Measurements from ENCODE around the gene ZNF787. TPM values are rescaled to one million over a fixed set of nuclear protein-coding genes. Genes with fewer than 3 reads are reported as not detected.

ZNF787 gene
- total RNA-seq, 1 donor = 25.0 TPM

DNA sequence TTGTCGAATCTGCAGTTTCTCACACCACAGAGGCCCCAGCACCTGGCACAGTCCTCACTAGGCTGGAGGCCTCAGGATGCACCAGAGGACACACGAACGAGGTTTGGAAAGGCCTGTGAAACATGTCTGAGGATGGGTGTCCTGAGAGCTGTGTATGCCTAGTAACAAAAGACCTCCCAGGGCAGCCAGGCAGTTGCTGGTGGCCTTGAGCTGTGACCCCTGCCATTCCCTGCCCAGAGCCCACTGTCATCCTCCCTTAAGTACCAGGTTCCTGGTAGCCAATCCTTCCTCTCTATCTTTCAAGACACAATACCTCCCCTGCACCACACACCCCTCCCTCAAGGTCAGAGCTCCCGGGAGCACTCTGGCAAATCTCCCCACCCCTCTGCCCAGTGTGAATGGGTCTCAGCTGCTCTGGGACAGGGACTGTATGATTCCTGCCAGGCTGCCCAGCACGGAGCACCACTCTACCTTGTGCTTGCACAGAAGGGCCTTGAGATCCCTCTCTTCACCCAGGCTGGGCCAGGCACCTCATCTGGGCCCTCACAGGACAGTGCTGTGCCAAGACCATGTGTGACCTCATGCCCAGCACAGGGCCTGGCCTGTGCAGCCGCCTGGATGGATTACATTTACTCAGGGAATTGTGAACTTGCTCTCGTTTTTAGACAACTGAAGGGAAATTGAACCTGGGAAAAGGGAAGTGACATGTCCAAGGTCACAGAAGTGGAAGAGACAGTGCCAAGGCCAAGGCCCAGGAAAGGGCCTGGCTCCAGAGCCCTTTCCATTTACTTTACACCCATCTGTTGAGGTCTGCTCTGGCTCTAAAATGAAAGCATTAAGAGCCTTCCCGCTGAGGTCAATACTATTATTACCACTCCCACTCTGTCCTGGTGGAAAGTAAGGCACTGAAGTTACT lies 2.2 kb downstream of the ZNF787 start:
- no peaks in the 10 kb centered on the region for H3K27me3 ChIP-seq (ENCODE audit: insufficient read depth, low read length)
- H3K4me1 ChIP-seq (ENCODE audit: insufficient read depth, low read length) = peaks cover 54% of the 10 kb centered on the region
- no peaks in the 10 kb centered on the region for H3K9me3 ChIP-seq (ENCODE audit: low read depth, low read length)
- H3K4me3 ChIP-seq (ENCODE audit: low read length) = peak overlapping the region; percentile 52

DNA sequence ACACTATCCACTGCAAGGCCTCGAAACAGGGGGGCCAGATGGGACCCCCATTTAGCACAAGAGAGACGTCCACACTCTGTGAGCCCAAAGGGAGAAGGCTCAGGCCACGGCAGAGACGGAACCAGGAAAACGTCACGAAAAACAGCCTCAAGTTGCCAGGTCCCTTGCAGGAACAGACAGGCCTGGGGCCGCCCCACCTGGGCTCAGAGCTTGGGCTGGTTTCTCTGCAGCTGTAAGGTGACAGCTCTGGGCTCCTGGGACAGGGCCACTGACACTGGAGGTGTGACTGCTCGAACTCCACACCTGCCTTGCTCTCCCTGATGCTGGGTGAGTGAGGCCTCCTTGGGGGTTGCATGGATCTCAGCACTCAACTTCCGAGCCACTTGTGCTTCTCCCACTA lies 3.2 kb downstream of the ZNF787 start:
- H3K4me3 ChIP-seq (ENCODE audit: low read length) = no peak overlapping the region
- no peaks in the 10 kb centered on the region for H3K9me3 ChIP-seq (ENCODE audit: low read depth, low read length)
- no peaks in the 10 kb centered on the region for H3K27me3 ChIP-seq (ENCODE audit: insufficient read depth, low read length)
- H3K4me1 ChIP-seq (ENCODE audit: insufficient read depth, low read length) = peaks cover 64% of the 10 kb centered on the region

DNA sequence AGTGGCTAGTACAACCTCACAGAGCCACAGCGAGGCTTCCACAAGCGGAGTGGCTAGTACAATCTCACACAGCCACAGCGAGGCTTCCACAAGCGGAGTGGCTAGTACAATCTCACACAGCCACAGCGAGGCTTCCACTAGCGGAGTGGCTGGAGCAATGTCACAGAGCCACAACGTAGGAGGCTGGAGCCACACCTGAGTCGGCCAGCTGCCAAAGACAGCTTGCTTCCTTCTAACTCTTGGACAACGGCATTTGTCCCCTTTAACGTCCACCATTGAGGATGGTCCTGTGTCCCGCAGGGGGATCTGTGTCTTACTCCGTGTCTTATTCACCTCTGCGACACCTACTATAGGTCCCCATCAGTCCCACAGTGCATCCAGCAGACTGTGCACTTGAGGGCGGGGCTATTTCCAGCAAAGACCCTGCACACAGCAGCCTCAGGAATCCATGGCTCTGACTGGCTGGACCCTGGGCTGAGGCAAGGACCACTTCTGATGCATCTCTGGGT lies 3.7 kb downstream of the ZNF787 start:
- Histone ChIP-seq H3K9me3 (ENCODE audit: low read depth, low read length) (no peaks in the 10 kb centered on the region), H3K4me1 (ENCODE audit: insufficient read depth, low read length) (peaks cover 69% of the 10 kb centered on the region)

DNA sequence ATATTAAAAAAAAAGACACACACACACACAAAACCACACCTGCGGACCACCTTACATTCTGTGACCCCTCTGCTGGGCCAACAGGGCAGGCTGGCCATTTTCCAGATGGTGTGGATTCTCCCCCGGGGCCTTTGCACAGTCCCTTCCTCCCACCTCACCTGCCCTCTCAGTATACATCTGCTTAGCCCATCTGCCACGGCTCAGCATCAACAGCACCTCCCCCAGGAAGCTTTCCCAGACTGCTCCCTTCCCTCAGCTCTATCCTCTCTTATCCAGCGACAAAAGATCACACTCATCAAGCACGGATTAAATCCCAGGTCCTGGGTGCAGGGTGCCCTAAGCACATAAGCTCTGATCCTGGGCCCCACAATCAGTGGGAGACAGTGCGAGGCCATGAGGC lies 4.5 kb downstream of the ZNF787 start:
- no peaks in the 10 kb centered on the region for H3K9me3 ChIP-seq (ENCODE audit: low read depth, low read length)
- H3K4me3 ChIP-seq (ENCODE audit: low read length) = no peak overlapping the region
- H3K4me1 ChIP-seq (ENCODE audit: insufficient read depth, low read length) = peaks cover 72% of the 10 kb centered on the region
- H3K27me3 ChIP-seq (ENCODE audit: insufficient read depth, low read length) = no peaks in the 10 kb centered on the region

More for the DNA sequence above, 3.7 kb downstream of the ZNF787 start:
- Histone ChIP-seq H3K27me3 (ENCODE audit: insufficient read depth, low read length) (no peaks in the 10 kb centered on the region), H3K4me3 (ENCODE audit: low read length) (no peak overlapping the region)

DNA sequence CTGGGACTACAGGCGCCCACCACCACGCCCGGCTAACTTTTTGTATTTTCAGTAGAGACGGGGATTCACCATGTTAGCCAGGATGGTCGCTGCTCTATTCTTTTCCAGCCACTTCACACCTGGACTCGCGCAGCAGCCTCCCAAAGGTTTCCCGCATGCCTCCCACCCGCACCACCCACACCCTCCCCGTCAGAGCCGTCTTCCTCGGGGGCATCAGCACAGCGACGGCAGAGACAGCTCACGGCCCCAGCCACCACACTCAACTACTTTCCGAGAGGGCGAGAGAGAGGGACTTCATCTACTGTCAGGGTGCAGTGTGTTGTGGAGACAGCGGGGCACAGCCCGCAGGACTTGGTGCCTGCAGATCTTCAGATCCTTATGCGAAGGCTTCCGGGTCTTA lies 5.6 kb downstream of the ZNF787 start:
- H3K9me3 ChIP-seq (ENCODE audit: low read depth, low read length) = no peaks in the 10 kb centered on the region
- H3K4me3 ChIP-seq (ENCODE audit: low read length) = no peak overlapping the region
- no peaks in the 10 kb centered on the region for H3K27me3 ChIP-seq (ENCODE audit: insufficient read depth, low read length)
- peaks cover 82% of the 10 kb centered on the region for H3K4me1 ChIP-seq (ENCODE audit: insufficient read depth, low read length)

DNA sequence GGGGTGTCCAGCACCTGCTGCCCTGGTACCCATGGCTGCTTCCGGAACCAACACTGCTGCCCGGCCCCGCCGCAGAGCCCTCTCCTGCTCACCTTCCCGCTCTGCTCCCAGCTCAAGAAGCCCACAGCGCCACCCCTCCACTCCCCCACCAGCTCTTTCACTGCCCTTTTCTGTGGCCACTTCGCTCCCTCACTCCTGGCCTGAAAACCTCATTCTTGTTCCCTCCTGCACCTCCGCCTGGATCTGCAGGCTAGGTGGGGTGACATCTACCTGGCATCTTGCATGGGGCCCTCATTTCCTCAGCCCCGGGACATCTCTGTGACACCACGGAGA lies 6.4 kb downstream of the ZNF787 start:
- peaks cover 87% of the 10 kb centered on the region for H3K4me1 ChIP-seq (ENCODE audit: insufficient read depth, low read length)
- no peaks in the 10 kb centered on the region for H3K9me3 ChIP-seq (ENCODE audit: low read depth, low read length)
- H3K27me3 ChIP-seq (ENCODE audit: insufficient read depth, low read length) = no peaks in the 10 kb centered on the region
- no peak overlapping the region for H3K4me3 ChIP-seq (ENCODE audit: low read length)

DNA sequence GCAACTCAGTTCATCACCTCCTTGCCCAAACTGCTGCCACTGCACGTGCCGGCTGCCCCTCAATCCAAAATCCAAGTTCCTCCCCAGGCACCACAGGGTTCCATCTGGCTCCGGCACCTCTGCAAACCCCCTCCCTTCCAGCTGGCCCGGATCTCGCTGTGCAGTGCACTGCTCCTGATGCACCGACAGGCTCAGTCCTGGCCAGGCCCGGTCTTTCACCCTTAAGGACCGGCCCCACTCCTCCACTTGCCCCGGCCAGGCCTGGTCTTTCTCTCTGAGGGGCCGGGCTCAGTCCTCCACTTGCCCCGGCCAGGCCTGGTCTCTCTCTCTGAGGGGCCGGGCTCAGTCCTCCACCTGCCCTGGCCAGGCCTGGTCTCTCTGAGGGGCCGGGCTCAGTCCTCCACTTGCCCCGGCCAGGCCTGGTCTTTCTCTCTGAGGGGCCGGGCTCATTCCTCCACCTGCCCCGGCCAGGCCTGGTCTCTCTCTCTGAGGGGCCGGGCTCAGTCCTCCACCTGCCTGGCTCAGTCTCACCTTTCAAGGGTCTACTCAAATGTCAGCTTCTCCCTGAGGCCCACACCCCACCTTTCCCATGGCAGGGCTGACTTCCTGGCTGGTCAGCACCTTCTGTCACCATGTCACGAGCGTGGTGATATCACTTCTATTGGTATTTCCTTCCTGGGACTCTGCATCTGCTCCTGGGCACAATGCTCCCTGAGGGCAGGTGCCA lies 6.9 kb downstream of the ZNF787 start:
- no peaks in the 10 kb centered on the region for H3K27me3 ChIP-seq (ENCODE audit: insufficient read depth, low read length)
- no peak overlapping the region for H3K4me3 ChIP-seq (ENCODE audit: low read length)
- H3K9me3 ChIP-seq (ENCODE audit: low read depth, low read length) = no peaks in the 10 kb centered on the region
- peaks cover 87% of the 10 kb centered on the region for H3K4me1 ChIP-seq (ENCODE audit: insufficient read depth, low read length)

DNA sequence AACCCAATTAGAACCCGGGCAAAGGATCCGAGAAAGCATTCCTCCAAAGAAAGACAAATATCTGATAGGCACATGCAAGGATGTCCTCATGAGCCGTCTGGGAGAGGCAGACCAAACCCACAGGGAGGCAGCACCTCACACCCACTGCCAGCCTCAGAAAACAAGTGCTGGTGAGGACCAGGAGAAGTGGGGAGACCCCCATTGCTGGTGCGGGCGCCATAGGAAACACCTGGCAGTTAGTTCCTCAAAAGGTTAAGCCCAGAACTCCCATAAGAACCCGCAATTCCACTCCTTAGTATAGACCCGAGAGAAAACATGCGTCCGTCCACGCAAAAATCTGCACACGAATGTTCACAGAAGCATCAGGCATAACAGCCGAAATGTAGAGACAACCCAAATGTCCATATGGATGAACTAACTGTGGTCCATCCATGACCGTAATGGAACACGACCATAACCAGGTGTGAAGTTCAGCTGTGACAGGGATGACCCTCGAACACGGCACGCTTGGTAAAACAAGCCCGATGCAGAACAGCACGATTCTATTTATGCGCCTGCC lies 7.9 kb downstream of the ZNF787 start:
- Histone ChIP-seq H3K4me1 (ENCODE audit: insufficient read depth, low read length) (peaks cover 86% of the 10 kb centered on the region), H3K4me3 (ENCODE audit: low read length) (no peak overlapping the region), H3K9me3 (ENCODE audit: low read depth, low read length) (no peaks in the 10 kb centered on the region), H3K27me3 (ENCODE audit: insufficient read depth, low read length) (no peaks in the 10 kb centered on the region)

DNA sequence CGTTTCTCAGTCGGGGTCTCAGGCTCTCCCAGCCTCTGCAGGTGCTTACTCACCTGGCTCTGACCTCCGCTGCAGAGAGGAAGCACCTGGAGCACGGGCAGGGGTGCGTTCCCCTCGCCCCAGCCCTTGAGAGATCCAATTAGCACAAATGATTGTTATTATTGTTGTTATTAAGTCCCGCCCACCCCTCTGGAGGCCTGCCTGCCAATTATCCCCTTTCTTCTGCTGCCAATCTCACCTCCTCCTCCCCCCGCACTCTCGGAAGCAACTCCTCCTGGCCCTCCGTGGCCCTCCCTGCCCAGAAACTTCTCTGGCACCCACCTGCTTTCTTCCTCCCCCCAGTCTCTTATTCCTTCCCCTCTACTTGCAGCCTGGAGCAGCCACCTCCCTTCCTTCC lies 8.8 kb downstream of the ZNF787 start:
- Histone ChIP-seq H3K4me3 (ENCODE audit: low read length) (no peak overlapping the region), H3K4me1 (ENCODE audit: insufficient read depth, low read length) (peaks cover 85% of the 10 kb centered on the region), H3K27me3 (ENCODE audit: insufficient read depth, low read length) (no peaks in the 10 kb centered on the region), H3K9me3 (ENCODE audit: low read depth, low read length) (no peaks in the 10 kb centered on the region)

DNA sequence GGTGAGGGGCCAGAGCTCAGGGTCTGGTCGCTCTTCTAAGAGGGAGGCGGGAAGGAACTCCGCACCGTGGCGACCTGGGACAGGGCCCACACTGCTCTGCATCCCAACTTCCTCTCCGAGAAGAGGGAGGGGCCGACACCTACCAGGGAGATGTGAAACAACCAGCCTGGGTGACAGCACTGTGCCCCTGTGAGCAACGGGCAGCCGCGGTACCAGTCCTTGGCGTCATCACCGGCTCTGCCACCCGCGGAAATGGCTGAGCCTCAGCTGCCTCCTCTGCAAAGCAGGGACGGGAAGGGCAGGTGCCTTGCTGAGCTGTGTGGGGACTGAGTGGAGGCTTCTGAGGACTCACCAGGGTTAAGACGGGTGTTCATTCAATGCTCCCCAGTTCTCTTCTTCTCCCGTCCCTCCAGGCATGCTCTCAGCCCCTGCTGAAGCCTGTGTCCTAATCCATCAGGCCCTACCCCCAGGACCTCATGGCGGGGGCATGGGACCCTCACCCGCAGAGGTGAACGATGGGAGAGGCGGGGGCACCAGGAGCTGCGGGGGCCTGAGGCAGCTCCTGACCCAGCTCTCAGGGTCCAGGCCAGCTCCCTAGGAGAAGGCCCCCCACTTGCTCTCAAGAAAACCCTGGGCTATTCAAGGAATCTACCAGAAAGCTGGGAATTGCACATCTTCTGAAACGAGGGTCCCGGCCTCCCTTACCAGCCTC lies 9.3 kb downstream of the ZNF787 start:
- peaks cover 85% of the 10 kb centered on the region for H3K4me1 ChIP-seq (ENCODE audit: insufficient read depth, low read length)
- H3K9me3 ChIP-seq (ENCODE audit: low read depth, low read length) = no peaks in the 10 kb centered on the region
- H3K4me3 ChIP-seq (ENCODE audit: low read length) = peak overlapping the region; percentile 8
- no peaks in the 10 kb centered on the region for H3K27me3 ChIP-seq (ENCODE audit: insufficient read depth, low read length)

DNA sequence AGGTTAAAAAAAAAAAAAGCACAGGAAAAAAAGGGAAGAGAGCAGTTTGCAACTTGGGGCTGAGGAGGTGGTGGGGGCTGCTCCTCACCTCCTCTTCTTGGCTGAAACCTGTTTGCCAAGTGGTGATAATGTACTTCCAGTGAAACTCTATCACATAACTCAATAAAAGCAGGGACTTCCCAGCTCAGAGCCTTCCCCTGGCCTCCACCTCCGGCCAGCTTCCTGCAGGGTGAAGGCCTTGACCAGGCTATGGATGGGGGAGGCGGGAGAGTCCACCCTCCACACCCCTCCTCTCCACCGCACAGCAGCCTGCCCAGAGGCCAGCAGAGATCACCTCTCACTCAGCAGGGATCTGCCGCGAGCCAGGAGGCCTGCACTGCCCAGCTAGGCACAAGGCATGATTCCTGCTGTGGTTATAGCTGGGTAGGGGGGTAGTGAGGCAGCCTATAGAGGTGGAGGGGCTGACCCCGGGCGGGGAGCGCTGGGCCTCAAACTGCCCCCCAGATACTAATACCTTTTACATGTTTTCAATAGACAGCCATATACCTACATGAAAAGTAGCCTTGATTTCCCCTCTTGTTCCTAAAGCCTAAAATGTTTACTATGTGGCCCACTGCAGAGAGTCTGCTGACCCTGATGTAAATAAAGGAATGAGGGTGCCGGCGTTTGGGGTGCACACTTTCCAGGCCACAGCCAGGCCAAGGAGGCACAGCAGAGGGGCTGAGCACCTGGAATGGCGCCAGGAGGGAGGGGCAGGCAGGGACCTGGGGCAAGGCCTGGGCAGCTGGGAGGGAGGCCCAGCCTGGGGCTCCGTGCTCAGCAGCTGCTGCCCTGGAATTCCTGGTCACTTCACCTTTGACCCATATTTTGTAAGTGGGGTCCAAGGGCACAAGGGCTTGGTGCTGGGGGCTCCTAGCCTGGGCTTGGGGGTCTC lies 10.3 kb downstream of the ZNF787 start:
- Histone ChIP-seq H3K27me3 (ENCODE audit: insufficient read depth, low read length) (no peaks in the 10 kb centered on the region), H3K4me1 (ENCODE audit: insufficient read depth, low read length) (peaks cover 88% of the 10 kb centered on the region), H3K4me3 (ENCODE audit: low read length) (peak overlapping the region; percentile 8), H3K9me3 (ENCODE audit: low read depth, low read length) (no peaks in the 10 kb centered on the region)

DNA sequence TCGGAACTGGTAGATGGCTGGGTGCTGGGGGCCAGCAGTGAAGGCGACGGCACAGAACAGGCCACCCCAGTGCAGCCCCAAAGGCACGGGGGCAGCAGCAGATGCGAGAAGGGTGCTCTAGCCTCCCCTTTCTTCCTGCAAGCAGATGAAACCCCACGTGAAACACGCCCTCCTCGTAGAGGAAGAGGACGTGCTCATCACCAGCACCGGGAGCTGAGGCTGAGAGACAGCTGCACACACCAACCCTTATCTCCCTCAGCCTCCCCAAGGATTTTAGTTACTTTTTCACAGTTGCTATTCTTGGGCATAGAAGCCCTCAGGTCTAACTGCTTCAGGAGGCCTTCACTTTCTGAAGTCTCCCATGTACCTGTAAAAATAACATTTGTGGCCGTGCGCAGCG lies 11.9 kb downstream of the ZNF787 start:
- Histone ChIP-seq H3K9me3 (ENCODE audit: low read depth, low read length) (no peaks in the 10 kb centered on the region), H3K4me3 (ENCODE audit: low read length) (no peak overlapping the region), H3K4me1 (ENCODE audit: insufficient read depth, low read length) (peaks cover 79% of the 10 kb centered on the region), H3K27me3 (ENCODE audit: insufficient read depth, low read length) (no peaks in the 10 kb centered on the region)

DNA sequence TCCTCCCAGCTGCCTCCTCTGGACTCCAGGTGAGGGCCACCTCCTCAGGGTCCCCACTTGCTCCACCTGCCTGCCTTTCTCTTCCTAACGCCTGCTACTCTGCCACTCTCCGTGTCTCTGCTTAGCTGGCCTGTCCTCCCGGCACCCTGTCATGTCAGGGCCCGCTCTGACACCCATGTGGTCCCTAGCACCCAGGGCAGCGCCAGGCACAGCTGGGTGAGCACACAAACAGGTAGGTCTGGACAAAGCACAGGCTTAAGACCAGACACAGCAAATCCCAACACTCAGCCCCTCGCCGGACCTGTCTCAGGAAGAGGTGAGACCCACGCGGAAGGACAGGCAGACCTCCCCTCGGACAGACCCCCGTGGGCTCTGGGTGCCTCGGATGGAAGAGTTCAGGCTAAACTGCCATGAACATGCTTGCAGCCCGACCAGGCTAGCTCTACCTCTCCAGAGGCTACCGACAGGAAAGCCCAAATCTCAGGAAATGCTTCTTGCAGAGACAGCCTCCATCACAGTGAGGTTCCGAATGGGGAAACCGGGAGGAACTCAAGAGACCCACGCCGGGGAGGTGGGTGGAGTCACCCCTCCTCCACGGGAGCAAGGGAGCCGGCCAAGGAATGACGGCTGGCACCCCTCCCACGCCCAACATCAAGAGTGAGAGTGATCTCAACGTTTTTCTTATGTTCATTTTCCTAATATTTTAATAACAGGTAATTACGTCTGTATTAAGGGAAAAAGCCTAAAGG lies 12.5 kb downstream of the ZNF787 start:
- Histone ChIP-seq H3K27me3 (ENCODE audit: insufficient read depth, low read length) (no peaks in the 10 kb centered on the region), H3K4me1 (ENCODE audit: insufficient read depth, low read length) (peaks cover 73% of the 10 kb centered on the region), H3K4me3 (ENCODE audit: low read length) (no peak overlapping the region), H3K9me3 (ENCODE audit: low read depth, low read length) (no peaks in the 10 kb centered on the region)

Data from mononuclear cell (primary cell).